GM12878 (cell line): ENCODE results near the gene PHF23. TPM values are rescaled to one million over a fixed set of nuclear protein-coding genes. Genes with fewer than 3 reads are reported as not detected.

Experiments
- ATAC-seq: fragments of 200-7000 bp; cut with Tn5 transposase; 3 replicates; pipeline ENCODE4 v1.9.1; 2020; ENCODE audit warnings: mild to moderate bottlenecking, moderate library complexity
- BruUV-seq: library from RNA; stranded (reverse); fragments of 400-500 nt; replicated peaks from 2 replicates; lab custom pipeline; 2021; lab: Mats Ljungman, UMichigan
- CTCF ChIA-PET: fragments of 300-600 bp; sonication (Branson Sonifier 250); formaldehyde crosslinking; extraction: SDS; loops from one replicate; lab custom pipeline; 2021; ENCODE audit warnings: inconsistent platforms; lab: Yijun Ruan, JAX
- POLR2A ChIA-PET: fragments of 350-600 bp; formaldehyde crosslinking; extraction: SDS; loops from one replicate; lab custom pipeline; 2021; ENCODE audit warnings: inconsistent platforms; lab: Charles Lee
- RAD21 ChIA-PET: fragments of 300-600 bp; sonication (Branson Sonifier 250); formaldehyde crosslinking; loops from one replicate; lab custom pipeline; 2023; ENCODE audit warnings: antibody characterized with exemption; ENCODE audit not compliant: unreplicated experiment; lab: Charles Lee
- SMC1A ChIA-PET: fragments of 300-600 bp; sonication (Branson Sonifier 250); formaldehyde crosslinking; loops from one replicate; lab custom pipeline; 2023; ENCODE audit not compliant: unreplicated experiment, uncharacterized antibody; lab: Charles Lee
- DNase-seq: peaks from one replicate; pipeline ENCODE4 v3.0.0-alpha.2; 2011; ENCODE audit warnings: low read depth, low spot score
- FAIRE-seq: peaks from 3 replicates; lab custom pipeline; 2011; peaks lifted over from hg19 to GRCh38; lab: Jason Lieb, UNC
- H2AFZ ChIP-seq: 2 replicates; pipeline ENCODE4 v1.6.0; 2011; ENCODE audit warnings: low read depth, low read length, control low read depth; ENCODE audit not compliant: control insufficient read depth
- H3K27ac ChIP-seq: 2 replicates; pipeline ENCODE4 v1.5.1; 2011; ENCODE audit warnings: control low read depth; ENCODE audit not compliant: control insufficient read depth, insufficient read depth
- H3K27me3 ChIP-seq, 2 experiments: replicated peaks in 1 of 2; 2 replicates each; pipeline versions ENCODE4 v1.6.0 to v1.6.1; 2011; ENCODE audit warnings: low read length in 1 of 2; ENCODE audit not compliant: control insufficient read depth in 2 of 2, insufficient read depth in 2 of 2
- H3K36me3 ChIP-seq, 2 experiments: 2 replicates each; pipeline ENCODE4 v1.5.1; 2011; ENCODE audit warnings: low read length in 1 of 2; ENCODE audit not compliant: control insufficient read depth in 2 of 2, insufficient read depth in 2 of 2
- H3K4me1 ChIP-seq: 2 replicates; pipeline ENCODE4 v1.6.1; 2011; ENCODE audit warnings: mild to moderate bottlenecking, low read length, moderate library complexity, mixed read lengths; ENCODE audit not compliant: control insufficient read depth, insufficient read depth
- H3K4me2 ChIP-seq: 2 replicates; pipeline ENCODE4 v1.6.0; 2011; ENCODE audit warnings: control low read depth; ENCODE audit not compliant: control insufficient read depth, insufficient read depth
- H3K4me3 ChIP-seq: fragments of 200-600 bp; sonication (generic); 2 replicates; pipeline ENCODE4 v1.5.1; 2016
- H3K79me2 ChIP-seq: 2 replicates; pipeline ENCODE4 v1.6.0; 2011; ENCODE audit warnings: low read length; ENCODE audit not compliant: control insufficient read depth, insufficient read depth
- H3K9ac ChIP-seq: 2 replicates; pipeline ENCODE4 v1.8.0; 2011; ENCODE audit warnings: low read length, control low read depth, mixed read lengths; ENCODE audit not compliant: control insufficient read depth, insufficient read depth
- H3K9me3 ChIP-seq: replicated peaks from 3 replicates; pipeline ENCODE4 v1.5.1; 2011; ENCODE audit warnings: mild to moderate bottlenecking, low read length; ENCODE audit not compliant: control insufficient read depth, insufficient read depth
- H4K20me1 ChIP-seq: 2 replicates; pipeline ENCODE4 v1.6.0; 2011; ENCODE audit not compliant: control insufficient read depth, insufficient read depth
- BHLHE40 ChIP-seq, 2 experiments: fragments of 450-650 bp in 1 of 2; IDR thresholded peaks; 2 replicates each; pipeline ENCODE4 v1.6.1; 2011 to 2017; ENCODE audit warnings: low read depth in 2 of 2, borderline replicate concordance in 1 of 2, improper control_type of control experiment in 1 of 2, low read length in 1 of 2, mild to moderate bottlenecking in 1 of 2
- BRCA1 ChIP-seq: IDR thresholded peaks from 2 replicates; pipeline ENCODE4 v1.6.1; 2011; ENCODE audit warnings: low read depth, low read length, improper control_type of control experiment
- E4F1 ChIP-seq: fragments of 450-650 bp; IDR thresholded peaks from 2 replicates; pipeline ENCODE4 v1.6.1; 2018; ENCODE audit warnings: borderline replicate concordance, mild to moderate bottlenecking; ENCODE audit not compliant: partially characterized antibody
- EGR1 ChIP-seq, 2 experiments: IDR thresholded peaks; 1 replicate in 1 of 2; 2 replicates in 1 of 2; pipeline ENCODE4 v1.6.1; 2011 to 2012; ENCODE audit warnings: low read depth in 2 of 2, low read length in 2 of 2, borderline replicate concordance in 1 of 2, mild to moderate bottlenecking in 1 of 2, moderate library complexity in 1 of 2
- EP300 ChIP-seq, 2 experiments: fragments of 150-350 bp in 1 of 2; IDR thresholded peaks; 2 replicates each; pipeline ENCODE4 v1.6.1; 2011 to 2012; ENCODE audit warnings: low read depth in 2 of 2, low read length in 2 of 2, borderline replicate concordance in 1 of 2, improper control_type of control experiment in 1 of 2, inconsistent platforms in 1 of 2; ENCODE audit not compliant: control insufficient read depth in 1 of 2
- IKZF1 ChIP-seq: fragments of 450-650 bp; conservative IDR thresholded peaks from 2 replicates; pipeline ENCODE4 v1.6.1; 2017; ENCODE audit warnings: antibody characterized with exemption, mild to moderate bottlenecking
- MEF2B ChIP-seq: fragments of 450-650 bp; IDR thresholded peaks from 2 replicates; pipeline ENCODE4 v1.6.1; 2018; ENCODE audit warnings: mild to moderate bottlenecking, moderate library complexity; ENCODE audit not compliant: partially characterized antibody, poor library complexity, severe bottlenecking
- MXI1 ChIP-seq: fragments of 150-350 bp; IDR thresholded peaks from 2 replicates; pipeline ENCODE4 v1.6.1; 2011; ENCODE audit warnings: low read depth, mild to moderate bottlenecking, inconsistent platforms, low read length, improper control_type of control experiment
- MYC ChIP-seq: IDR thresholded peaks from 2 replicates; pipeline ENCODE4 v1.6.1; 2011; ENCODE audit warnings: mild to moderate bottlenecking, low read length, moderate library complexity, inconsistent platforms; ENCODE audit not compliant: insufficient read depth, insufficient replicate concordance, insufficient read length, severe bottlenecking
- NBN ChIP-seq: fragments of 450-650 bp; IDR thresholded peaks from 2 replicates; pipeline ENCODE4 v1.6.1; 2016
- NFXL1 ChIP-seq: fragments of 450-650 bp; IDR thresholded peaks from 2 replicates; pipeline ENCODE4 v1.6.1; 2017; ENCODE audit warnings: antibody characterized with exemption, mild to moderate bottlenecking, borderline replicate concordance
- NR2F1 ChIP-seq: fragments of 450-650 bp; conservative IDR thresholded peaks from 2 replicates; pipeline ENCODE4 v1.6.1; 2017; ENCODE audit warnings: mild to moderate bottlenecking
- PAX5 ChIP-seq: IDR thresholded peaks from 2 replicates; pipeline ENCODE4 v1.6.1; 2011; ENCODE audit warnings: low read depth, low read length, borderline replicate concordance
- PBX3 ChIP-seq: IDR thresholded peaks from 2 replicates; pipeline ENCODE4 v1.6.1; 2011; ENCODE audit warnings: mild to moderate bottlenecking, low read depth, low read length, moderate library complexity; ENCODE audit not compliant: insufficient replicate concordance
- TCF3 ChIP-seq: IDR thresholded peaks from 2 replicates; pipeline ENCODE4 v1.6.1; 2012; ENCODE audit warnings: low read depth, mild to moderate bottlenecking, low read length, borderline replicate concordance; ENCODE audit not compliant: insufficient read depth
- WGBS: methylation state at CpG from one replicate; pipeline ENCODE4 v1.1.6; 2016; ENCODE audit warnings: low lambda C conversion rate; ENCODE audit not compliant: insufficient replicate concordance, insufficient coverage; ENCODE audit errors: missing lambda C conversion rate; 5-methylcytosine and 5-hydroxymethylcytosine counted together
- in situ Hi-C: fragments of 300-500 bp; cut with MboI; formaldehyde crosslinking; loops from 9 replicates; pipeline ENCODE4 v1.14.3; 2018; ENCODE audit warnings: mixed read lengths
- intact Hi-C: fragments of 100-400 bp; cut with micrococcal nuclease; formaldehyde crosslinking; loops from one replicate; pipeline ENCODE4 v1.14.2; 2022; ENCODE audit not compliant: unreplicated experiment
- polyA plus RNA-seq, 11 experiments: library from polyadenylated mRNA; depleted of rRNA in 4 of 11; unstranded in 6 of 11; stranded (reverse) in 5 of 11; fragments of >200 nt; fragmentation: Nextera tagmentation in 4 of 11; fragmentation: Illumina TruSeq in 1 of 11; extraction: Ambion mirVana in 4 of 11; extraction: Trizol in 1 of 11; gene quantifications; 1 replicate in 1 of 11; 2 replicates in 10 of 11; pipeline versions ENCODE4 v1.2.1 to v1.2.3, GENCODE V29; 2011 to 2016; ENCODE audit warnings: inconsistent platforms in 2 of 11, missing spikeins in 2 of 11, low read depth in 1 of 11
- total RNA-seq, 4 experiments: library from RNA; depleted of rRNA in 3 of 4; stranded (reverse); fragments of >200 nt in 3 of 4; fragmentation: Illumina TruSeq in 1 of 4; extraction: Trizol in 1 of 4; gene quantifications; 2 replicates each; pipeline versions ENCODE4 v1.2.1 to v1.2.3, GENCODE V29; 2013 to 2021
- TF ChIP-seq, protein P1 (sequence below): fragments of 450-650 bp; IDR thresholded peaks from 2 replicates; pipeline ENCODE4 v1.6.1; 2017; ENCODE audit warnings: low read depth, mild to moderate bottlenecking, moderate library complexity

The PHF23 gene
- total and polyA plus RNA-seq, 10 of the 15 experiments (the other 5 are each of a cell fraction or from before 2014, with no cell fraction given): 8.2 to 84.8 (median 32.6) TPM

DNA sequence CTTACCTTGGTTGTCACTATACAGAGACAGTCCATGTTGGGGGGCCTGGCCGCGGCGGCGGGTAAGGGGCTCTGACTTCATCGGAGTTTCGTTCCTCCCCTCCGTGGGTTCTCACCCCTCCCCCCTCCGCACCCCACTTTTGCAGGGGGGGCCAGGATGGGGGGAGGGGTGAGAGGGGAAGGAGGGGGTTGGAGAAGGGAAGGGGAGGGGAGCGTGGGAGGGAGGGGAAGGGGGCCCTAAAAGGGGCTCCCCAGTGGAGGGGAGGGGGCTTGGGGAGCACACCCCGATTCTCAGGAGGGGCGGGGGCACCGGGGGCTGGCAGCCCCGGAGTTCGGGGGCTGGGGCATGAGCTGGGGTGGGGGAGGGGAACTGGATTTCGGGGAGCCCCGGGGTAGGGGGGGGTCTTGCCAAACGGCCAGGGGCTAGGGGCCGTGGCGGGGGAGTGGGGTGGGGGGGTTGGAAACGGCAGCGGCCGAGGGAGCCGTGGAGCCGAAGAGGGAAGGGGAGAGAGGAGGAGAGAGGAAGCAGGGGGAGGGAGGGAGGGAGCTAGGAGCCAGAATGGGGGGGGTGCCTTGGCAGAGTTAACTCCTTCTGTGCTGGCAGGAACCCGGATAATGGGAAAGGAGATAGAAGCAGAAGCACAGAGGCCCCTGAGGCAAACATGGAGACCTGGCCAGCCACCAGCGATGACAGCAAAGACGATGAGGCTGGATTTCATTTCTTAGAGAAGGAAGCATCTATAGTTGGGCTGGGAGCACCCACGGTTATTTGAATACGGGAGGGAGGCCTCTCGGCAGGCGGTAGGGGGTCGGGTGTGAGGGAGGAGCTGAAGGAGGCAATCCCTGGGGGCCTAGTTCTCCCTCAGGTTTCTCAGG lies 21.9 kb downstream of the PHF23 start:
- DNase-seq (no peak), FAIRE-seq (no peak), ATAC-seq (no peak)
- Histone ChIP-seq H3K27me3 (no peaks in the 10 kb centered on the region), H2AFZ (peak overlapping the region; percentile 59), H3K79me2 (peaks cover 14% of the 10 kb centered on the region), H3K4me3 (peak overlapping the region; percentile 51; the same call in 1 of the 2 replicates), H3K9ac (peak overlapping the region; percentile 28; the same call in 1 of the 2 replicates), H3K27ac (no peak overlapping the region), H3K36me3 (peaks cover 0 to 2% of the 10 kb centered on the region in 2 experiments; a peak in 2 of 4 replicates), H3K4me2 (peak overlapping the region; percentile 17; the same call in 1 of the 2 replicates), H3K4me1 (peaks cover 22% of the 10 kb centered on the region), H4K20me1 (no peaks in the 10 kb centered on the region), H3K9me3 (no peaks in the 10 kb centered on the region)
- RAD21 ChIA-PET: no interaction called here
- SMC1A ChIA-PET: no interaction called here
- WGBS: 2% methylated on average over 13 of the region's 32 CpGs
- CTCF ChIA-PET: interaction anchor here (5.1 kb wide), 1 partner anchor 80 kb away, joined by 60 read pairs; no protein-coding TSS in a partner anchor
- POLR2A ChIA-PET: interaction anchor here (0.5 to 3.3 kb wide), 2 partner anchors 22 to 199 kb away, joined by 10 to 12 read pairs; partner anchors contain the start of gene PHF23
- intact Hi-C loops (no loop called here), in situ Hi-C loops (no loop called here)
- no TSS peak for BruUV-seq
- TF ChIP-seq BHLHE40 (IDR thresholded peaks at IDR 0.05; ENCODE audit: borderline replicate concordance in 1 of 2, low read depth in 2 of 2, low read length in 1 of 2) (no peak), BRCA1 (no peak), MEF2B (peak; percentile 86), TCF3 (no peak), NBN (peak; percentile 69), MXI1 (no peak), E4F1 (no peak), PBX3 (no peak), MYC (no peak), NFXL1 (peak; percentile 90), EP300 (IDR thresholded peaks at IDR 0.05; ENCODE audit: borderline replicate concordance in 1 of 2, control insufficient read depth in 1 of 2, low read depth in 2 of 2, low read length in 2 of 2) (no peak), IKZF1 (peak; percentile 37; the same call in 1 of the 2 replicates), EGR1 (IDR thresholded peaks at IDR 0.05; ENCODE audit: borderline replicate concordance in 1 of 2, low read depth in 2 of 2, low read length in 2 of 2) (no peak), PAX5 (0 out of 2 replicates have a peak, but pooled peaks have one; percentile 22), NR2F1 (no peak)
- TF ChIP-seq, protein P1, sequence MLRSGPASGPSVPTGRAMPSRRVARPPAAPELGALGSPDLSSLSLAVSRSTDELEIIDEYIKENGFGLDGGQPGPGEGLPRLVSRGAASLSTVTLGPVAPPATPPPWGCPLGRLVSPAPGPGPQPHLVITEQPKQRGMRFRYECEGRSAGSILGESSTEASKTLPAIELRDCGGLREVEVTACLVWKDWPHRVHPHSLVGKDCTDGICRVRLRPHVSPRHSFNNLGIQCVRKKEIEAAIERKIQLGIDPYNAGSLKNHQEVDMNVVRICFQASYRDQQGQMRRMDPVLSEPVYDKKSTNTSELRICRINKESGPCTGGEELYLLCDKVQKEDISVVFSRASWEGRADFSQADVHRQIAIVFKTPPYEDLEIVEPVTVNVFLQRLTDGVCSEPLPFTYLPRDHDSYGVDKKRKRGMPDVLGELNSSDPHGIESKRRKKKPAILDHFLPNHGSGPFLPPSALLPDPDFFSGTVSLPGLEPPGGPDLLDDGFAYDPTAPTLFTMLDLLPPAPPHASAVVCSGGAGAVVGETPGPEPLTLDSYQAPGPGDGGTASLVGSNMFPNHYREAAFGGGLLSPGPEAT: 0 out of 2 replicates have a peak, but pooled peaks have one; percentile 28
